Eye (tissue), 1 donor: Measurements from ENCODE around the gene UBA6.
"Not testable (repeated sequence)": the region's sequence is repeated elsewhere in the genome, so short reads cannot be mapped to it uniquely, and the experiment has no call there.

Experiments
- DNase-seq: peaks from one replicate; pipeline ENCODE4 v3.0.0-alpha.2; 2015

UBA6 gene

GRCh38 chr4:67659065-67659464 is 41.9 kb downstream of the UBA6 start:
- no peak for DNase-seq

GRCh38 chr4:67658302-67658701 is 42.7 kb downstream of the UBA6 start:
- DNase-seq, result no peak

- no peak for DNase-seq
Measured at GRCh38 chr4:67651536-67651935, 49.4 kb downstream of the UBA6 start.

GRCh38 chr4:67638136-67638535 is 62.8 kb downstream of the UBA6 start:
- no peak for DNase-seq

GRCh38 chr4:67636978-67637377 is 64.0 kb downstream of the UBA6 start:
- DNase-seq, result not testable (repeated sequence)

DNA sequence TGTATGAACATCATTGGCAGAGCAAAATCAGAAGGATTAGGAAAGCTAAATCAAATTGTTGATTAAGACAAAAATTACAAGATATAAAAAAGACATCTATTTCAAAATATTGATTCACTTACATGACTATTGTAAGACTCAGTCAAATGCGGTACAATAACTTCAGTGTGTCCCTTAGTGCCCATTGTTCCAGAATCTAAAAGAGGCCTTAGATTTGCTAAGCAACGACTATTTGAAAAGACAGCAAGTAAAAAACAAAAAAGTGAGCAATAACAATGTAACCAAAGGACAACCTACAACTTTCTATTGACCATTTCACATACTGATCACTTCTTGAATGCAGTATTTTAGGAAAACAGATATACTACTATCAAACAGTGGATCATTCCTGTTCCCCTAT is 65.6 kb downstream of the UBA6 start:
- DNase-seq, result no peak

DNA sequence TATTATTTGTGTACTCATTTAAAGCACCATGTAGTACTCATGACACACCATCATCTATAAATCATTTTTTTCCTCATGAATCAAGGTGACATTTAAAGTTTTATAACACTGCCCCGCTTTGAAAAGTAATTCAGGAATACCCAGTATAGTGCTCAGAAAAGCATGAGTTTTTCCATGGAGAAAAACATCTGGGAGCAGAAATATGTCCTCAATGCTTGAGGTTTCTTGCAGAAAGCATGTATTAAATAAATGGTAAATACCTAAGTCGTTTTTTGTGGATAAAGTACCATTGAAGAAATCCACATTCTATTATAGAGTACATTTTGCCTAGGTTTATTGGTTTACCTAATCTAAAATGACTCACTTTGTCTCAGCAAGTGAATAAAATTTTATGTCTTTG is 66.2 kb downstream of the UBA6 start:
- DNase-seq, result no peak

GRCh38 chr4:67632492-67632891 is 68.5 kb downstream of the UBA6 start:
- no peak for DNase-seq

DNA sequence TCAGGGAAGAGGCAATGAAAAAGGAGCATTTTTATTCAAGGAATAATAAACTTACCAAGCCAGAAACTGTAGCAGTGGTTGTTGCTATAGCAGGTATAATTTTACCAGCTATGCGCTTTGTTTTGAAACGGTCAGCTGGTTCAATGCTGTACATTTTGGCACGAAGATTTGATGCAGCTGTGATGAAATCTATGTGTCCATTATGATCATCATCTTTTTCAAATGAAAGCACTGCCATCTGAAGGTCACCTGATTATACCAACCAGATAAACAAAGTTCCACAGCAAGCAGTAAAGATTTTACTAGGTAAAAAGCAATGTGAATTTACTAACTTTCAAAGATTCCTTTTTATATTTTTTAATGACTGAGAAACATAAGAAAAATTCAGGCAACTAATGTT is 76.0 kb downstream of the UBA6 start:
- no peak for DNase-seq

- DNase-seq, result no peak
Measured at GRCh38 chr4:67616478-67616877, 84.5 kb downstream of the UBA6 start.

- DNase-seq, result no peak
Measured at GRCh38 chr4:67615119-67615518, 85.8 kb downstream of the UBA6 start.

DNA sequence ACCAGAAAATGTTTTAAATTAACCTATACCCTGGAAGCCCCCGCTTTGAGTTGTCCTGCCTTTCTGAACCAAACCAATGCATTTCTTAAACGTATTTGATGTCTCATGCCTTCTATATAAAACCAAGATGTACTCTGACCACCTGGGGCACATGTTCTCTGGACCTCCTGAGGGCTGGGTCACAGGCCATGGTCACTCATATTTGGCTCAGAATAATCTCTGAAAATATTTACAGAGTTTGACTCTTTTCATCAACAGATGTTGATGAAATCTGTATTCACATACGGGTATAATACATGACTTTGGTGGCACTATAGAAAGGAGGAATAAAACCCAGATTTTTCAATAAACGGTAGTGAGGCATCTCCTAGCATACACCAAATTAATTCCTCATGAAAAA is 86.8 kb downstream of the UBA6 start:
- no peak for DNase-seq

DNA sequence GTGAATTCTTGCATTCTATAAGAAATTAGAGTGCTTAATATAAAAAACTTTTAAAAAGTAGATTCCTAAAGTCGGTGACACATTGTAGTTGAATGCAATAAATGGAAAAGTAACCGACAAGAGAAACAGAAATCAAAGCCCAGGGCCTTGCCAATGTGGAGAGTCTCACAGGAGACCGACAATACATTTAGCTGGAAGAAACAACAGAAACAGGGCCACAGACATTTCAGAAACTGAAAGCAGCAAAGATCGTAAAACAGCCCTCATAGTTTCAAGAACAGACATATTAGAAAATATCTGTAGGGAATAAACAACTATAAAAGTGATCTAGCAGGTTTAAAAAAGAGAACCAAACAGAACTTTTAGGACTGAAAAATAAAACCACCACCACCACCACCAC is 92.9 kb downstream of the UBA6 start:
- no peak for DNase-seq

GRCh38 chr4:67604749-67605148 is 96.2 kb downstream of the UBA6 start:
- DNase-seq, result no peak

DNA sequence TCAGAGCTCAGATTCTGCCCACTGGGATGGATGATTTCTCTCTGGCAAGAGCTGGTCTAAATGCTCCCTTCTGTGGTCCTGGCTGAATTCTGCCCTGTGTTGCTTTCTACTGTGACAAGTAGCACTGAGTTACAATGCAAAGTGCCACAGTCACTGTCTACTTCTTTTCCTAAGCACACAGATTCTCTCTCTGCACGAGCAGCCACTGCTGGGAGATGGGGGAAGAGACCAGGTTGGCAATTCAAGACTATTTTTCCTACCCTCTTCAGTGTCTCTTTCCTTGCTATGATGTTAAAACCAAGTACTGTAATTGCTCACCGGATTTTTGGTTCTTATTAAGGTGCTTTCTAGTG is 97.0 kb downstream of the UBA6 start:
- DNase-seq, result no peak

DNA sequence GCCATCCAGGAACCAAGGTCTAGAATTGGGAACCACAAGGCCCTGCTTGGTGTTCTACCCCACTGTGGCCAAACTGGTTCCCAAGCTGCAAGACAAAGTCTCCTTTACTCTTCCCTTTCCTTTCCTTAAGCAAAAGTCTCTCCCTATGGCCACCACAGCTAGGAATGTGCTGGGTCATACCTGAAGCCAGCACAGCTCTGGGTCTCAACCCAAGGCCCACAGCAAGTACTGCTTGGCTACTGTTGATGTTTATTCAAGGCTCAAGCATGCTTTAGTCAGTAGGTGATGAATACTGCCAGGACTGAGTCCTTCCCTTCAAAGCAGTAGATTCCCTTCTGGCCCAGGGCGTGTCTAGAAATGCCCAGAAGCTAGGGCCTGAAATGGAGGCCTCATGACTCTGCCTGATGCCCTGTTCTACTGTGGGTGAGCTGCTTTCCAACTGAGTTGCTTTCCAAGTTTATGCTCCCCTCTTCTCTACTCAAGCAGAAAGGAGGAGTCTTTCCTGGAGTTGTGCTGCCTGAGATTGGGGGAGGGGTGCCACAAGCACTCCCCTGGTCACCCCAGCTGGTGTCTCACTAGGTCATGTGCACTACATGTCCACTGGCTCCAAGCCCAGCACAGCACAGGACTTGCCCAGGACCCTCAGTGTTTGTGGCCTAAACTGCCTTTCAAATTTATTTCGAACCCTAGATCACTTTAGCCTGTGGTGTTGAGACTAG is 97.5 kb downstream of the UBA6 start:
- no peak for DNase-seq

- DNase-seq, result no peak
Measured at GRCh38 chr4:67593741-67594175, 107.2 kb downstream of the UBA6 start.

- DNase-seq, result no peak
Measured at GRCh38 chr4:67587156-67587555, 113.8 kb downstream of the UBA6 start.

DNA sequence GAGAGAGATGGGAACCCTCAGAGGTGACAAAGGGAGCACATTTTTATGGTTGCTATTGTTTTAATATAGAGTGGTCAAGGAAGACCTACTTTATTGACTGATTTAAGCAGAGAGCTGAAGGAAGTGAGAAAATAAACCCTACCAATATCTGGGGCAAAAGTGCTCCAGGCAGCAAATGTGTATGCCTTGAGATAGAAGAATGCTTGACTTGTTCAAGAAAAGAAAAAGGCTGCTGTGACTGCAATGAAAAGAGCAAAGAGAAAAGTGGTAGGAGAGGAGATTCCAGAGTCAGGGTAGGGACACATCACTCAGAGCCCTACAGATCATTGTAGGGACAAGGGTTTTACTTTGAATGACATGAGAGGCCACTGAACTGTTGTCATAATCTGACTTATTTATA is 116.5 kb downstream of the UBA6 start:
- DNase-seq, result no peak

- DNase-seq, result no peak
Measured at GRCh38 chr4:67581913-67582312, 119.0 kb downstream of the UBA6 start.

DNA sequence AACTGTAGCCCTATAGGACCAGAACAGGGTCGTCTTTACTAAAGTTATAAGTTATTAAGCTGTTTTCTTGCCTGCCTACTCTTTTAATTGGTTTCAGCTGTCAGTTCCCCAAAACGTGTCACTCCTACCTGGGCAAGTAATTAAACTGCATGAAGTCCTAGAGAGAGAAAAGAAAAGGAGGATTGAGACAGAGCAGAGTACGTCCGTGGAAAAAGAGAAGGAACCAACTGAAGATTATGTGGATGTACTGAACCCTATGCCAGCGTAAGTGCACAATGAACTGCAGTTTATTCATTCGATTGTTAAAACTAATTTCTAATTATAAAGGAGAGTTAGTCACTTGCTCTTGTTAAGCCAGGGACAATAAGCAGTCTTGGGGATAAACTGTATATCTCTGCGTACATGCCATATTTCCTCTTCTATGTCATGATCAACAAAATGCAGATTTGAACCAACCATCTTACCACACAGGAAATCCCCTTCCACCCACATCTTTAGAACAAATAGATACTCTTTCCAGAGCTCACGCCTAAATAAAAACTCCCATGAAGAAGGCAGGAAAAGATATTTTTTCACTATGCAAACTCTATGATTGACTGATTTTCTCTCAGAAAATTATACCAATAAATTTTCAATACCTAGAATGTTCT is 119.6 kb downstream of the UBA6 start:
- DNase-seq, result no peak

DNA sequence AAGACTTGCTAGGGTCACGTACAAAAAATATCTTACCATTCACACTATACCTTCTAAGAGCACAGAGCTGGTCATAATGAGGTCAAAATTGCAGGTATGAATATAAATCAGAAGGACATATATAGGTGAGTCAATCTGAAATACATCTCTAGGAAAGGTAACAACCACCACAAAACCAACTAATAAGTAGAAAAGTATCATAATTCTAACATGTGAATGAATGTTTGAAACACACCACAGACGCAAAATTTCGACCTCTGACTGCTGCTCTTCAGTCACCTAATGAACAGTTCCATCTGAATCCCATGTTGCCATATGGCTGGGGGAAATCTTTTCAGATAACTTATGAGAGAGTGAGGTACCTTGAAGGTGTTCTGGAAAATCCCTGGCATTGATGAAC is 120.4 kb downstream of the UBA6 start:
- DNase-seq, result no peak

DNA sequence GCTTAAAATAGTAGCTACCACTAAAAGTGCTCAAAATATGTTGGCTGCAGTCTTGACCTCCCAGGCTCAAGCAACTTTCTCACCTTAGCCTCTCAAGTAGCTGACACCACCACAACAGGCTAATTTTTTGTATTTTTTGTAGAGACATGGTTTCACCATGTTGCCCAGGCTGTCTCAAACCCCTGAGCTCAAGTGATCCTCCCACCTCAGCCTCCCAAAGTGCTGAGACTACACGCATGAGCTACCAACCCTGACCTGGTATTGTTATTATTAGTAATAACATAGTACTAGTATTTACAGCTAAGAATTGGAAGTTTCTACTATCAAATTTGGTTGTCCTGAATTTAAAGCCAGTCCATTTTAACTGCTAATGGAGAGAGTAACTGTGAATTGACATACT is 124.4 kb downstream of the UBA6 start:
- no peak for DNase-seq

DNA sequence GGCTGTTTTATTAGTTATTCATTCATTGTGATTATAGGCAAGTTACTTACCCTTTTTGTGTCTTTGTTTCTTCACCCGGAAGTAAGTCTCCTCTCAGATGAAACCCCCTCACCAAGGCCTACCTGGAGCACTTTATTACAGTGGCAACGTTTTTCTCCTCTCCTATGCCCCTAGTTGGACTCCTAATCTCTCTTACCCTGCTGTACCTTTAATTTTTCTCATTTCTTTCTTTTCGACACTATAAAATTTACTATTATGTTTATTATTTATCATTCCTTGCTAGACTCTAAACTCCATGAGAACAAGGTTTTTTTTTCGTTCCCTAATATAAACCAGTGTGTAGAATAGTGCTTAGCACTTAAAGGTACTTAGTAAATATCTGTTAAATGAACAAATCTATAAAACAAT is 124.9 kb downstream of the UBA6 start:
- no peak for DNase-seq
